Measurements from ENCODE around the gene CXXC5.

The CXXC5 gene

DNA sequence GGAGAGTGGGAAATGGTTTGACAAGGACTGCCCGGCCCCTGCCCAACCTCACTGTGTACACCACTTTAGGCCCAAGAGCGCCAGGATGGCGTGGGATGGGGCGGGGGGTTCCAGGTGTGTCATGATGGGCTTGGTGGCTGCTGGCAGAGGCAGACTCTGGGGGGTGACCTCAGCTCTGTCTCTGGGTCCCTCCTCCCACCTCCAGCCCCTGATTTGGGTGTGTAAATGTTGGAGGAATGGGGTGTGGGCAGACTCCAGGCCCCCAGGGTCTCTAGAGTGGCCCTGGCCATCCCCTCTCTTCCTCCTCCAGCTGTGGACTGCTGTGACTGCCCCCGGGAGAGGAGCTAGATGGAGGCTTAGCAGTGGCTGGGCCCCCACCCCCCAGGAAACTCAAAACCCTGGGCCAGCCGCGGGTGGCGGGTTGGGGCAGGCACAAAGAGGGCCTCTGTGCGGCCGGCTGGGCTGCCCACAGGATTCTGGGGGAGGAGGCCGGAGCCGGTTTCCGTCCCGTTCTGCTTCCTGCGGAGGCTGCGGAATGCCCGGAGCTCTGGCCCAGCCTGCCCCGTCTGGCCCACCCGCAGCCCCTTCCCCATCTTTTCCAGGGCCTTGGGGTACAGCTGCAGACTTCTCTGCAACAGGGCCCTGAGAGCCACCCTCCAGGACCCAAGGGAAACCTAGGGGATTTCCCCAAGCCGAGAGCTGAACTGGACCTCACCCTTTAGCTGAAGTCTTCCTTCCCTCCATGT is 23.1 kb downstream of the CXXC5 start:
- TF ChIP-seq, protein P1, sequence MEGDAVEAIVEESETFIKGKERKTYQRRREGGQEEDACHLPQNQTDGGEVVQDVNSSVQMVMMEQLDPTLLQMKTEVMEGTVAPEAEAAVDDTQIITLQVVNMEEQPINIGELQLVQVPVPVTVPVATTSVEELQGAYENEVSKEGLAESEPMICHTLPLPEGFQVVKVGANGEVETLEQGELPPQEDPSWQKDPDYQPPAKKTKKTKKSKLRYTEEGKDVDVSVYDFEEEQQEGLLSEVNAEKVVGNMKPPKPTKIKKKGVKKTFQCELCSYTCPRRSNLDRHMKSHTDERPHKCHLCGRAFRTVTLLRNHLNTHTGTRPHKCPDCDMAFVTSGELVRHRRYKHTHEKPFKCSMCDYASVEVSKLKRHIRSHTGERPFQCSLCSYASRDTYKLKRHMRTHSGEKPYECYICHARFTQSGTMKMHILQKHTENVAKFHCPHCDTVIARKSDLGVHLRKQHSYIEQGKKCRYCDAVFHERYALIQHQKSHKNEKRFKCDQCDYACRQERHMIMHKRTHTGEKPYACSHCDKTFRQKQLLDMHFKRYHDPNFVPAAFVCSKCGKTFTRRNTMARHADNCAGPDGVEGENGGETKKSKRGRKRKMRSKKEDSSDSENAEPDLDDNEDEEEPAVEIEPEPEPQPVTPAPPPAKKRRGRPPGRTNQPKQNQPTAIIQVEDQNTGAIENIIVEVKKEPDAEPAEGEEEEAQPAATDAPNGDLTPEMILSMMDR (IDR thresholded peaks at IDR 0.05; ENCODE audit: borderline replicate concordance, insufficient read depth, low read depth, low read length) = no peak
- peak overlapping the region; percentile 12 for H3K4me3 ChIP-seq (ENCODE audit: low read depth, low read length)

DNA sequence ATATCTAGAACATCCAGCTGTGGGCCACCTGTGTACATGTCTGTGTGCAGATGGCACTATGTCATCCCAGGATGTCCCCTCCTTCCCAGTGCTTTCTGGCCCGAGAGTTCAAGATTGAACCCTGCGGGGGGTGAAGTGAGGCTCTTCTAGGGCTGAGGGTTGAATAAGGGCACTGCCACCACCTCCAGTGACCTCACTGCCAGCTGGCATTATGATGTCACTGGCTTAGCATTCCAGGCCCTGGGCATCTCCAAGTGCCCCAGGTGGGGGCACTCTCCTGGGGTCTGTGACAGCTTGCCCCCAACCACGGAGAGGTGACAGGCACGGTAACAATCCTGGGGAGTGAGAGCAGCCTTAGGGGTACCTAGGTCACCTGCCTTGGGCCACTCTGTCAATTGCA is 27.1 kb downstream of the CXXC5 start:
- TF ChIP-seq, protein P1 (IDR thresholded peaks at IDR 0.05; ENCODE audit: borderline replicate concordance, insufficient read depth, low read depth, low read length) = no peak
- no peak overlapping the region for H3K4me3 ChIP-seq (ENCODE audit: low read depth, low read length)

DNA sequence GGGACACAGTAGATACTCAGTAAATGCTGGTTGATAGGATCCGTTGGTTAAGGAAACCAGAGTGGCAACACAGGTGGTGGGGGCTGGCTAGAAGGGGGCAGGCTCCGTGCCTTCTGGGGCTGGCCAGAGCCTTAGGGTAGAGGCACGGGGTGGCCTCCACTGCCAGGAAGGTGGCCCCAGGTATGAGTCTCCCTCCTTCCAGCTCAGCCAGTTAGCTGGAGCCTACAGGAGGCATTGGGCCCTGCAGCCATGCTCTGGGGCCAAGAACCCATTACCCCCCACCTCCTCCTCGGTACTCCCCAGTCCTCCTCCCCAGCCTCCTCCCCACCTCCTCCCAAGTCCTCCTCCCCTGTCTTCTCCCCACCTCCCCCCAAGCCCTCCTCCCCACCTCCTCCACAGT is 27.7 kb downstream of the CXXC5 start:
- H3K4me3 ChIP-seq (ENCODE audit: low read depth, low read length) = no peak overlapping the region

DNA sequence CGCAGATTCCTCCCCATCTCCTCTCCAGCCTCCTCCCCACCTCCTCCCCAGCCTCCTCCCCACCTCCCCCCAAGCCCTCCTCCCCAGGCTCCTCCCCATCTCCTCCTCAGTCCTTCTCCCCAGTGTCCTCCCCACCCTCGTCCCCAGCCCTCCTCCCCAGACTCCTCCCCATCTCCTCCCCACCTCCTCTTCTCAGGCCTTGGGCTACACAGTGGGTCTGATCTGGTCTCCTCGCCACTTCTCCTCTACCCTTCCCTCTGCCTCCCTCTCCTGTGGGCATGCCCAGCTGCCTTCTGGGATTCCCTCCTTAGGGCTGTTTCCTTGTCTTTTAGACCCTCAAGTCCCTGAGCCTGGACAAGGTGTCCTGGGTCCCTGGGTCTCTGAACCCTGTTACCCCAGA is 28.3 kb downstream of the CXXC5 start:
- TF ChIP-seq, protein P1 (IDR thresholded peaks at IDR 0.05; ENCODE audit: borderline replicate concordance, insufficient read depth, low read depth, low read length) = no peak
- H3K4me3 ChIP-seq (ENCODE audit: low read depth, low read length) = no peak overlapping the region

More for the DNA sequence above, 27.7 kb downstream of the CXXC5 start:
- TF ChIP-seq, protein P1 (IDR thresholded peaks at IDR 0.05; ENCODE audit: borderline replicate concordance, insufficient read depth, low read depth, low read length) = no peak

DNA sequence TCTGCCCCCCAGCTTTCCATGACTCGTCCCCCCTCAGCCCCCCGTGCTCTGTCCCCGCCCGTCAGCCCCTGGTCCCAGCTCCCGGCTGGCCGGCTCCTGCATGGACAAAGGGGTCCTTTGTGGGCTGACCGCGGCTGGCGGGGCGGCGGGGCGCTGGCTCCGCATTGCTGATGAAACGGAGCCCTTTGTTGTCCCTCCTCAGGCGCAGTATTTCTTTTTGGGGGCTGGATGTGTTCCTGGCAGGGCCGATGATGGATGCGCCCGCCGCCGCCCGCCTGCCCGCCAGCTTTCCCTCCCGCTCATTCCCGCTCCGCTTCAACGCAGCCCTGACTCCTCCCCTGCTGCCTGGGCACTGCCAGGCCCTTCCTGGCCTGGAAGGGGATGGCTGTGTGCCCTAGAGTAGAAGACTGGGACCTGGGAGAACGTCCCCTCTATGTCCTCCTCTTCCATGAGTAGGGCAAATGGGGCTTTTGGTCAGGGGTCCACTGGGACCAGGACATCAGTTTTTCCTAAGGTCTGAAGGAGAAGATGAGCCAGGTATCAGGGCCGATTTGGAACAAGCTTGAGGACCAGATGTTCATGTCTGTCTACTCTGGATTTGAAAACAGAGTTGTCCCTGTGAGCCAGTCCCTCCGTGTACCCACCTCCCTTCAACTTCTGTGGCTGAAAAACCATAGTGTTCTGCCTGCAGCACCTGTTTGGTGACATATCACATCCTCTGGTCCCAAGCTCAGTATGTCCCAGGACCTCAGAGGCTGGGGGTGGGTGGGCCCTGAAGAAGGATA is 29.0 kb downstream of the CXXC5 start:
- TF ChIP-seq, protein P1 (IDR thresholded peaks at IDR 0.05; ENCODE audit: borderline replicate concordance, insufficient read depth, low read depth, low read length) = no peak

DNA sequence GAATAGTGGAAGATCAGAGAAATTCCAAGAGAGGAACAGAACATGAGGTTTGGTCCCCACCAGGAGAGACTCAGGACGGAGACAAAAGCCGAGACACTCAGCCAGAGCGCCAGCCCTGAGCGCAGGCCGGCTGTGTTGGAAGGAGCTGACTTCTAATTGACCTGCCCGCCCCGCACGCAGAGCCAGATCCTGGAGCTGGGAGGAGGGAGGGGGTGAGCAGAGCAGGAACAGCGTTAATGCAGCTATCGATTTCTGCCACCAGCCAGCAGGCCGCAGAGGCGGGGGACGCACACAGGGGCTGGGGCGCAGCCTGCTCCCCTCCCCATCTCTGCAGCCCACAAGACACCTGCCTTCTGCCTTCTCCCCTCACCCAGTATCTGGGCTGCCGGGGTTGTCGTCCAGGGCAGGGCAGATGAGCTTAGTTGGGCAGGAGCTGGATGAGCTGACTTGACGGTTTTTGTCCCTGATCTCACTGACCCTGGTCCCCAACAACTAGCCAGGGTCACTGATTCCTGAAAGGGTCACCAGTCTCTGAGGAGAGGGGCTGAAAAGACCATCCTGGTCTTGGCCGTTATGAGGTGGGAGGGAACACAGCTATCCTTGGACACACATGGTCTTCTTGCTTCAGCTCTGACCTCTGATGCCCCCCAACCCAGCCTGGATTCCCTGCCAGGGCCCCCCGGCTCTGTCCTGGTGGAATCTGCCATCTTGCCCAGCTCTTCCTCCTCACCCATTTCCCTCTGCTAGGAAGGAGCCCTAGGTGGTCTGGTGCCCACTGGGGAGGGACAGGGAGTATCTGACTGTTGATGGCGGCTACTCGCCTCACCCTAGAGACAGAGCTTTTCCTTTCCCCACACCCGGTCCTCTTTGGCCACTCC is 29.8 kb downstream of the CXXC5 start:
- TF ChIP-seq, protein P1 (IDR thresholded peaks at IDR 0.05; ENCODE audit: borderline replicate concordance, insufficient read depth, low read depth, low read length) = no peak
- H3K4me3 ChIP-seq (ENCODE audit: low read depth, low read length) = no peak overlapping the region

More for the DNA sequence above, 29.0 kb downstream of the CXXC5 start:
- H3K4me3 ChIP-seq (ENCODE audit: low read depth, low read length) = no peak overlapping the region
